Colonic mucosa (tissue), 4 donors: ENCODE data around the gene PLCH1. TPM values are rescaled to one million over a fixed set of nuclear protein-coding genes. Genes with fewer than 3 reads are reported as not detected.

ENCODE experiments used
- DNase-seq: peaks from one replicate; pipeline ENCODE4 v3.0.0-alpha.2; 2020
- H3K27ac ChIP-seq: fragments of 200-600 bp; one replicate; pipeline ENCODE4 v1.8.0; 2021
- H3K27me3 ChIP-seq: fragments of 200-600 bp; one replicate; pipeline ENCODE4 v1.8.0; 2021
- H3K36me3 ChIP-seq: fragments of 200-600 bp; one replicate; pipeline ENCODE4 v1.8.0; 2021
- H3K4me1 ChIP-seq: fragments of 200-600 bp; one replicate; pipeline ENCODE4 v1.8.0; 2021; ENCODE audit warnings: mild to moderate bottlenecking
- H3K4me3 ChIP-seq: fragments of 200-600 bp; one replicate; pipeline ENCODE4 v1.8.0; 2021
- H3K9ac ChIP-seq, 2 donors: one replicate each; pipeline ENCODE4 v1.7.0; 2013; ENCODE audit warnings: control low read depth in 2 of 2, low read depth in 2 of 2, low read length in 2 of 2
- H3K9me3 ChIP-seq: fragments of 200-600 bp; one replicate; pipeline ENCODE4 v1.8.0; 2021
- intact Hi-C: fragments of 100-400 bp; cut with DNase I; formaldehyde crosslinking; loops from one replicate; pipeline ENCODE4 v1.14.1; 2022
- total RNA-seq, 2 donors: library from RNA; stranded (reverse); fragmentation: NEBNext Ultra II Directional in 1 of 2; extraction: Animal tissue kit (Norgen Biotek cat#: 25700) in 1 of 2; gene quantifications; one replicate each; pipeline ENCODE4 v1.2.1, GENCODE V29; 2021
- TF ChIP-seq, protein P1 (sequence below): fragments of 200-600 bp; IDR thresholded peaks from one replicate; pipeline ENCODE4 v1.8.0; 2022; ENCODE audit warnings: antibody characterized with exemption, mild to moderate bottlenecking
- donor health status: healthy.
- donor health status: DM: no; HTN: no; CAD: no.
- donor health status: DM: no; HTN: no; CAD: no.

The PLCH1 gene
- total RNA-seq, 2 donors from 2014 or later, result 8.2 to 11.0 TPM

DNA sequence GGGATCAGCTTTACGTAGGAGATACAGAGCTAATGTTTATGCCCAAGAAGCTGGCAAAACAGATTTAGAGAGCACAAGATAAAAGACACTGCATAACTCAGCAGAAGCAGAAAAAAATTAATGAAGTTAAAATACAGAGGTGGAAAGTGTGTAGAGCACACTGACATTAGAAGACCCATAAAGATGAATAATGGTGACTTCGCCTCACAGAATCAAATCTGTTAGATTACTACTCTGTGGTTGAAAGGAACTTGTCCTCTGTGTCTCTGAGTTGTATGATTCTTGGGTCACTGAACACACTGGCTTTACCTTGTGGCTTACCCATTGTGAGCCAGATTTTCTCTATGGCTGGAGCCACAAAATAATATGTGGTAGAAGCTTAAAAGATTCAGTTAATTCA lies 224.4 kb downstream of the PLCH1 start:
- no peaks in the 10 kb centered on the region for H3K36me3 ChIP-seq
- no peak overlapping the region for H3K9ac ChIP-seq
- intact Hi-C loops, result no loop called here
- no peak overlapping the region for H3K27ac ChIP-seq
- DNase-seq, result no peak
- TF ChIP-seq, protein P1, sequence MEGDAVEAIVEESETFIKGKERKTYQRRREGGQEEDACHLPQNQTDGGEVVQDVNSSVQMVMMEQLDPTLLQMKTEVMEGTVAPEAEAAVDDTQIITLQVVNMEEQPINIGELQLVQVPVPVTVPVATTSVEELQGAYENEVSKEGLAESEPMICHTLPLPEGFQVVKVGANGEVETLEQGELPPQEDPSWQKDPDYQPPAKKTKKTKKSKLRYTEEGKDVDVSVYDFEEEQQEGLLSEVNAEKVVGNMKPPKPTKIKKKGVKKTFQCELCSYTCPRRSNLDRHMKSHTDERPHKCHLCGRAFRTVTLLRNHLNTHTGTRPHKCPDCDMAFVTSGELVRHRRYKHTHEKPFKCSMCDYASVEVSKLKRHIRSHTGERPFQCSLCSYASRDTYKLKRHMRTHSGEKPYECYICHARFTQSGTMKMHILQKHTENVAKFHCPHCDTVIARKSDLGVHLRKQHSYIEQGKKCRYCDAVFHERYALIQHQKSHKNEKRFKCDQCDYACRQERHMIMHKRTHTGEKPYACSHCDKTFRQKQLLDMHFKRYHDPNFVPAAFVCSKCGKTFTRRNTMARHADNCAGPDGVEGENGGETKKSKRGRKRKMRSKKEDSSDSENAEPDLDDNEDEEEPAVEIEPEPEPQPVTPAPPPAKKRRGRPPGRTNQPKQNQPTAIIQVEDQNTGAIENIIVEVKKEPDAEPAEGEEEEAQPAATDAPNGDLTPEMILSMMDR, result no peak
- H3K4me3 ChIP-seq, result no peak overlapping the region
- H3K4me1 ChIP-seq, result no peaks in the 10 kb centered on the region
- no peaks in the 10 kb centered on the region for H3K9me3 ChIP-seq
- no peaks in the 10 kb centered on the region for H3K27me3 ChIP-seq

DNA sequence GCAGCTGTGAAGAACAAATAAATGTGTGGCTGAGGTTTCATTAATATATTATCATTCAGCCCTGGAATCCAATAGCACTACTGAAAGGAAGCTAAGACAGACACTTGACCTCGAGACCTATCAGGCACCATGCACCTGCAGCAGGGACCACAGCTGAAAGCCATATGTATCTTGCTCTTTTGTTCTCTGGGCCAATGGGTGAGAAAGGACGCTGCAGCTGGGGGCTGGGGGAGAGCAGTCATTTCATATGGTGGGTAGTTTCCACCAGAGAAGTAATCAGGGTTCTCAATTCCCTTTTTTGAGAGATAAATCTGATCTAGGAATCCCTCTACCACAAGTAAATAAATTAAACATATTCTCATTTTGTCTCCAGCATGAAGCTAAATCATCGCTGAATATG lies 225.8 kb downstream of the PLCH1 start:
- TF ChIP-seq, protein P1, result no peak
- intact Hi-C loops, result no loop called here
- H3K27me3 ChIP-seq, result no peaks in the 10 kb centered on the region
- DNase-seq, result no peak
- no peak overlapping the region for H3K27ac ChIP-seq
- H3K9me3 ChIP-seq, result no peaks in the 10 kb centered on the region
- H3K4me3 ChIP-seq, result no peak overlapping the region
- H3K9ac ChIP-seq, result no peak overlapping the region
- no peaks in the 10 kb centered on the region for H3K4me1 ChIP-seq
- no peaks in the 10 kb centered on the region for H3K36me3 ChIP-seq

DNA sequence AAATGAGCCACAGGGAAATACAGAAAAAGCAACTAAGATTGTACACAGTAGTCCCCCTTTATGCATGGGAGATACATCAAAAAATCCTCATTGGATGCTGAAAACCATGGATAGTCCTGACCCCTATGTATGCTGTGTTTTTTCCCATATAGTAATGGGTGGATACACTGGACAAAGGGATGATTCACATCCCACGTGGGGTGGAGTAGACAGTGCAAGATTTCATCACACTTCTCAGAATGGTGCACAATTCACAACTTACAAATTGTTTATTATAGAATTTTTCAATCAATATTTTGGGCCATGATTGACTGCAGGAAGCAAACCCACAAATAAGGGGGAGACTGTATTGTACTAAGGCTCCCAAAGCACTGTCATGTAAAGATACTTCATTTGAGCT lies 227.0 kb downstream of the PLCH1 start:
- Histone ChIP-seq H3K9me3 (no peaks in the 10 kb centered on the region), H3K27ac (no peak overlapping the region), H3K36me3 (no peaks in the 10 kb centered on the region), H3K9ac (no peak overlapping the region), H3K27me3 (no peaks in the 10 kb centered on the region), H3K4me3 (no peak overlapping the region), H3K4me1 (no peaks in the 10 kb centered on the region)
- DNase-seq, result no peak
- TF ChIP-seq, protein P1, result no peak
- intact Hi-C loops, result no loop called here

DNA sequence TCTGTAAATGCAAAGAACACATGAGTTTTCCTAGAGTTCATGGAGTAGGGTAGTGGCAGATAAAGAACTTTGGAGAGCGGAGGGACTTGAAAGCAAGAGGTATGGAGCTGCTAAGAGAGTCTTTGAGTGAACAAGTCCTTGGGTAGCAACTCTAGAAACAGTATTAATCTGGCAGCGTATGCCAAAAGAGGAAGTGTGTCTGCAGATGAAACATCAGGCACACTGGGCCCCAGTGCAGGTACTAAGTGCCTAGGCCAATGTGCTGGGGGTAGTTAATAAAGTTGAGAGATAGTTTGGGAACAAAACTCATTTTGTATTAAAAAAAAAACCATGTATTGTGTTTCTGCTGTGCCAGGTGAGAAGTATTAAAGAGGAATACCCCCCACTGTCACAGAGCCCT lies 228.4 kb downstream of the PLCH1 start:
- TF ChIP-seq, protein P1, result no peak
- intact Hi-C loops, result no loop called here
- no peak for DNase-seq

DNA sequence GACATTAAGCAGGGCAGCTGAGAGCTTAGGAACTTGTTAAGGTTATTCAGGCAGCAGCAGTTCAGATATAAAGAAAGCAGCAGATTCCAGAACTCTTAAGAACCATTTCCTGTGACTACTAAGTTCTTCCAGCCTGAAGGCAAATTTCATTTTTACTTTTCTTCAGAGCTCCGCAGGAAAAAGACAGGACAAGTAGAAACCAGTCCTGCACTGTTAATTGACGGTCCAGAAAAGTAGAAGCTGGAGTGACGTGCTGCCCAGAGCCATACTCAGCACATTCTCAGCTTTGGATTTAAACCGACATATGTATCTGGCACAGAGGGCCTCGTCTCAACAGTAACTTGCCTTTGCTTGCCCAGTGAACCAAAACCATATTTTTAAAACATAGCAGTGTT lies 232.0 kb downstream of the PLCH1 start:
- TF ChIP-seq, protein P1, result no peak
- intact Hi-C loops, result no loop called here
- Histone ChIP-seq H3K4me3 (no peak overlapping the region), H3K9ac (no peak overlapping the region), H3K27me3 (no peaks in the 10 kb centered on the region), H3K4me1 (no peaks in the 10 kb centered on the region), H3K9me3 (no peaks in the 10 kb centered on the region), H3K36me3 (no peaks in the 10 kb centered on the region), H3K27ac (no peak overlapping the region)
- no peak for DNase-seq

More for the DNA sequence above, 228.4 kb downstream of the PLCH1 start:
- Histone ChIP-seq H3K27ac (no peak overlapping the region), H3K4me1 (no peaks in the 10 kb centered on the region), H3K9ac (no peak overlapping the region), H3K27me3 (no peaks in the 10 kb centered on the region), H3K4me3 (no peak overlapping the region), H3K36me3 (no peaks in the 10 kb centered on the region), H3K9me3 (no peaks in the 10 kb centered on the region)
